ENCODE data around the gene PREX1. TPM values are rescaled to one million over a fixed set of nuclear protein-coding genes. Genes with fewer than 3 reads are reported as not detected.
A peak's percentile ranks its signal among the peaks of the same experiment; 100 is the strongest.

PREX1 gene
- total RNA-seq, 1 experiment from 2014 or later = 9.5 TPM

- no TSS peak for BruUV-seq (replicated peaks)
- ChIA-PET POLR2A (no interaction called here), CTCF (no interaction called here)
- H3K9me3 ChIP-seq = peaks cover 13% of the 10 kb centered on the region
- H3K27me3 ChIP-seq (replicated peaks; ENCODE audit: control insufficient read depth, insufficient read depth, low read length) = no peaks in the 10 kb centered on the region
- H3K27me3 Mint-ChIP-seq (ENCODE audit: insufficient read depth, unreplicated experiment) = no peaks in the 10 kb centered on the region
- no peaks in the 10 kb centered on the region for H3K4me1 ChIP-seq
- peak in 1 of 2 experiments; percentile 34 for DNase-seq
- H3K36me3 Mint-ChIP-seq (ENCODE audit: insufficient read depth, unreplicated experiment) = no peaks in the 10 kb centered on the region
- intact Hi-C loops (cut with micrococcal nuclease; ENCODE audit: unreplicated experiment) = no loop called here
- H3K4me1 Mint-ChIP-seq (ENCODE audit: low read depth, unreplicated experiment) = no peaks in the 10 kb centered on the region
- H3K36me3 ChIP-seq (ENCODE audit: control insufficient read depth, insufficient read depth, low read length) = no peaks in the 10 kb centered on the region
- no peak overlapping the region for H3K4me3 ChIP-seq (ENCODE audit: low read depth, low read length)
- no peak overlapping the region for H3K27ac Mint-ChIP-seq (ENCODE audit: unreplicated experiment)
- TF ChIP-seq CTCF (IDR thresholded peaks at IDR 0.05; ENCODE audit: insufficient read depth in 1 of 2, low read depth in 1 of 2, low read length in 1 of 2, severe bottlenecking in 1 of 2, unreplicated experiment in 1 of 2) = no peak
- peaks cover 16% of the 10 kb centered on the region for H3K9me3 Mint-ChIP-seq (ENCODE audit: unreplicated experiment)
- no peak overlapping the region for H3K4me3 Mint-ChIP-seq (ENCODE audit: unreplicated experiment)
Measured at GRCh38 chr20:48605364-48606171, 222.2 kb downstream of the PREX1 start.

- Mint-ChIP-seq H3K36me3 (ENCODE audit: insufficient read depth, unreplicated experiment) (no peaks in the 10 kb centered on the region), H3K4me3 (ENCODE audit: unreplicated experiment) (no peak overlapping the region), H3K9me3 (ENCODE audit: unreplicated experiment) (peaks cover 16% of the 10 kb centered on the region), H3K4me1 (ENCODE audit: low read depth, unreplicated experiment) (no peaks in the 10 kb centered on the region), H3K27ac (ENCODE audit: unreplicated experiment) (no peak overlapping the region), H3K27me3 (ENCODE audit: insufficient read depth, unreplicated experiment) (no peaks in the 10 kb centered on the region)
- POLR2A ChIA-PET = no interaction called here
- no peak for DNase-seq
- no peak overlapping the region for H3K4me3 ChIP-seq (ENCODE audit: low read depth, low read length)
- TF ChIP-seq CTCF (IDR thresholded peaks at IDR 0.05; ENCODE audit: insufficient read depth in 1 of 2, low read depth in 1 of 2, low read length in 1 of 2, severe bottlenecking in 1 of 2, unreplicated experiment in 1 of 2) = no peak
- CTCF ChIA-PET = no interaction called here
- peaks cover 13% of the 10 kb centered on the region for H3K9me3 ChIP-seq
- no TSS peak for BruUV-seq (replicated peaks)
- H3K4me1 ChIP-seq = no peaks in the 10 kb centered on the region
- intact Hi-C loops (cut with micrococcal nuclease; ENCODE audit: unreplicated experiment) = no loop called here
- no peaks in the 10 kb centered on the region for H3K36me3 ChIP-seq (ENCODE audit: control insufficient read depth, insufficient read depth, low read length)
- no peaks in the 10 kb centered on the region for H3K27me3 ChIP-seq (replicated peaks; ENCODE audit: control insufficient read depth, insufficient read depth, low read length)
Measured at GRCh38 chr20:48604936-48605335, 222.9 kb downstream of the PREX1 start.

- H3K27ac Mint-ChIP-seq (ENCODE audit: unreplicated experiment) = no peak overlapping the region
- CTCF ChIA-PET = no interaction called here
Measured at GRCh38 chr20:48604426-48604825, 223.4 kb downstream of the PREX1 start.

More at GRCh38 chr20:48604426-48604825, 223.4 kb downstream of the PREX1 start:
- H3K9me3 ChIP-seq = peaks cover 13% of the 10 kb centered on the region
- H3K27me3 Mint-ChIP-seq (ENCODE audit: insufficient read depth, unreplicated experiment) = no peaks in the 10 kb centered on the region
- no peak overlapping the region for H3K4me3 Mint-ChIP-seq (ENCODE audit: unreplicated experiment)
- no peak overlapping the region for H3K4me3 ChIP-seq (ENCODE audit: low read depth, low read length)
- H3K4me1 ChIP-seq = no peaks in the 10 kb centered on the region
- POLR2A ChIA-PET = no interaction called here
- no peaks in the 10 kb centered on the region for H3K36me3 ChIP-seq (ENCODE audit: control insufficient read depth, insufficient read depth, low read length)
- H3K36me3 Mint-ChIP-seq (ENCODE audit: insufficient read depth, unreplicated experiment) = no peaks in the 10 kb centered on the region
- H3K27me3 ChIP-seq (replicated peaks; ENCODE audit: control insufficient read depth, insufficient read depth, low read length) = no peaks in the 10 kb centered on the region
- TF ChIP-seq CTCF (IDR thresholded peaks at IDR 0.05; ENCODE audit: insufficient read depth in 1 of 2, low read depth in 1 of 2, low read length in 1 of 2, severe bottlenecking in 1 of 2, unreplicated experiment in 1 of 2) = no peak
- DNase-seq = peak in 1 of 2 experiments; percentile 40
- H3K9me3 Mint-ChIP-seq (ENCODE audit: unreplicated experiment) = peaks cover 16% of the 10 kb centered on the region
- intact Hi-C loops (cut with micrococcal nuclease; ENCODE audit: unreplicated experiment) = no loop called here
- BruUV-seq (replicated peaks) = no TSS peak
- no peaks in the 10 kb centered on the region for H3K4me1 Mint-ChIP-seq (ENCODE audit: low read depth, unreplicated experiment)

Data from Caco-2 (cell line).